OCI-M2 (cell line): Measurements from ENCODE around the gene KLK13.

Experiments
- DNase-seq: peaks from one replicate; lab custom pipeline; 2025; ENCODE audit not compliant: unreplicated experiment; lab: John Stamatoyannopoulos, UW

The KLK13 gene

GRCh38 chr19:51093101-51093500 lies 28.2 kb upstream of the KLK13 start:
- no peak for DNase-seq

GRCh38 chr19:51091895-51092873 lies 27.3 kb upstream of the KLK13 start:
- DNase-seq = no peak

- DNase-seq = no peak
Measured at GRCh38 chr19:51091126-51091525, 26.2 kb upstream of the KLK13 start.

GRCh38 chr19:51090471-51090870 lies 25.6 kb upstream of the KLK13 start:
- no peak for DNase-seq

- no peak for DNase-seq
Measured at GRCh38 chr19:51089786-51090185, 24.9 kb upstream of the KLK13 start.

- no peak for DNase-seq
Measured at GRCh38 chr19:51086153-51086850, 21.4 kb upstream of the KLK13 start.

GRCh38 chr19:51084505-51084904 lies 19.6 kb upstream of the KLK13 start:
- DNase-seq = no peak

- DNase-seq = no peak
Measured at GRCh38 chr19:51083783-51084182, 18.9 kb upstream of the KLK13 start.

GRCh38 chr19:51083181-51083580 lies 18.3 kb upstream of the KLK13 start:
- no peak for DNase-seq

GRCh38 chr19:51082611-51083010 lies 17.7 kb upstream of the KLK13 start, which contains the start of gene KLK14:
KLK14 (minus strand) TSS chr19:51082887; CDS start chr19:51082614, 273 bp downstream.
- no peak for DNase-seq

GRCh38 chr19:51081476-51081875 lies 16.6 kb upstream of the KLK13 start:
- DNase-seq = no peak

- no peak for DNase-seq
Measured at GRCh38 chr19:51079481-51080110, 14.7 kb upstream of the KLK13 start.

- DNase-seq = no peak
Measured at GRCh38 chr19:51078731-51079130, 13.8 kb upstream of the KLK13 start.

GRCh38 chr19:51078104-51078503 lies 13.2 kb upstream of the KLK13 start:
- no peak for DNase-seq

GRCh38 chr19:51076631-51077213 lies 11.8 kb upstream of the KLK13 start:
- DNase-seq = no peak

GRCh38 chr19:51075998-51076397 lies 11.1 kb upstream of the KLK13 start:
- no peak for DNase-seq

GRCh38 chr19:51071095-51071405 lies 6.2 kb upstream of the KLK13 start:
- no peak for DNase-seq

- no peak for DNase-seq
Measured at GRCh38 chr19:51070334-51071094, 5.6 kb upstream of the KLK13 start.

GRCh38 chr19:51066393-51067186 lies 1.7 kb upstream of the KLK13 start:
- no peak for DNase-seq
